Vagina (tissue), 2 donors: ENCODE measurements around the gene ZNF10.

Source experiments
- POLR2AphosphoS5 ChIP-seq, 2 donors: sonication (generic); formaldehyde crosslinking; IDR thresholded peaks; one replicate each; pipeline ENCODE4 v1.9.0; 2017; ENCODE audit warnings: antibody characterized with exemption in 2 of 2, mild to moderate bottlenecking in 2 of 2, low read depth in 1 of 2; ENCODE audit not compliant: insufficient read depth in 1 of 2
- TF ChIP-seq, protein P1 (sequence below), 3 experiments: fragments of 450-650 bp in 2 of 3; fragments of 200-600 bp in 1 of 3; sonication (generic) in 1 of 3; IDR thresholded peaks; one replicate each; pipeline ENCODE4 v1.5.1; 2017 to 2019; ENCODE audit warnings: antibody characterized with exemption in 3 of 3, mild to moderate bottlenecking in 2 of 3, moderate library complexity in 2 of 3

- TF ChIP-seq, protein P1, sequence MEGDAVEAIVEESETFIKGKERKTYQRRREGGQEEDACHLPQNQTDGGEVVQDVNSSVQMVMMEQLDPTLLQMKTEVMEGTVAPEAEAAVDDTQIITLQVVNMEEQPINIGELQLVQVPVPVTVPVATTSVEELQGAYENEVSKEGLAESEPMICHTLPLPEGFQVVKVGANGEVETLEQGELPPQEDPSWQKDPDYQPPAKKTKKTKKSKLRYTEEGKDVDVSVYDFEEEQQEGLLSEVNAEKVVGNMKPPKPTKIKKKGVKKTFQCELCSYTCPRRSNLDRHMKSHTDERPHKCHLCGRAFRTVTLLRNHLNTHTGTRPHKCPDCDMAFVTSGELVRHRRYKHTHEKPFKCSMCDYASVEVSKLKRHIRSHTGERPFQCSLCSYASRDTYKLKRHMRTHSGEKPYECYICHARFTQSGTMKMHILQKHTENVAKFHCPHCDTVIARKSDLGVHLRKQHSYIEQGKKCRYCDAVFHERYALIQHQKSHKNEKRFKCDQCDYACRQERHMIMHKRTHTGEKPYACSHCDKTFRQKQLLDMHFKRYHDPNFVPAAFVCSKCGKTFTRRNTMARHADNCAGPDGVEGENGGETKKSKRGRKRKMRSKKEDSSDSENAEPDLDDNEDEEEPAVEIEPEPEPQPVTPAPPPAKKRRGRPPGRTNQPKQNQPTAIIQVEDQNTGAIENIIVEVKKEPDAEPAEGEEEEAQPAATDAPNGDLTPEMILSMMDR (IDR thresholded peaks at IDR 0.05): no peak
- no peak for TF ChIP-seq POLR2AphosphoS5 (IDR thresholded peaks at IDR 0.05; ENCODE audit: insufficient read depth in 1 of 2, low read depth in 1 of 2)
These were observed 25.8 kb downstream of the ZNF10 start for GRCh38 chr12:133156125-133156690.
